Glutamatergic neuron (in vitro differentiated cells): ENCODE measurements around the gene LDHD. TPM values are rescaled to one million over a fixed set of nuclear protein-coding genes. Genes with fewer than 3 reads are reported as not detected.
A peak's percentile ranks its signal among the peaks of the same experiment; 100 is the strongest.

ENCODE experiments used
- DNase-seq: peaks from one replicate; pipeline ENCODE4 v3.0.0; 2022
- H3K27ac Mint-ChIP-seq: one replicate; pipeline ENCODE4 v1.8.0; 2020; ENCODE audit warnings: mild to moderate bottlenecking, mixed read lengths, inconsistent platforms; ENCODE audit not compliant: unreplicated experiment
- H3K27me3 Mint-ChIP-seq: one replicate; pipeline ENCODE4 v1.8.0; 2020; ENCODE audit warnings: mild to moderate bottlenecking, moderate library complexity, mixed read lengths, inconsistent platforms; ENCODE audit not compliant: unreplicated experiment
- H3K36me3 Mint-ChIP-seq: one replicate; pipeline ENCODE4 v1.8.0; 2020; ENCODE audit warnings: mild to moderate bottlenecking, mixed read lengths, inconsistent platforms; ENCODE audit not compliant: unreplicated experiment
- H3K4me1 Mint-ChIP-seq: one replicate; pipeline ENCODE4 v1.8.0; 2020; ENCODE audit warnings: mild to moderate bottlenecking, low read depth, mixed read lengths, inconsistent platforms; ENCODE audit not compliant: unreplicated experiment
- H3K4me3 Mint-ChIP-seq: one replicate; pipeline ENCODE4 v1.8.0; 2020; ENCODE audit warnings: mild to moderate bottlenecking, mixed read lengths, inconsistent platforms; ENCODE audit not compliant: unreplicated experiment
- H3K9me3 Mint-ChIP-seq: one replicate; pipeline ENCODE4 v1.8.0; 2020; ENCODE audit warnings: mild to moderate bottlenecking, moderate library complexity, mixed read lengths, inconsistent platforms; ENCODE audit not compliant: unreplicated experiment
- CTCF ChIP-seq: fragments of 200-600 bp; sonication (generic); IDR thresholded peaks from one replicate; pipeline ENCODE4 v1.5.0; 2021; ENCODE audit not compliant: partially characterized antibody, unreplicated experiment
- total RNA-seq: library from RNA; stranded (reverse); fragmentation: NEBNext Ultra II Directional; extraction: Animal tissue kit (Norgen Biotek cat#: 25700); gene quantifications from one replicate; pipeline ENCODE4 v1.2.1, GENCODE V29; 2021; ENCODE audit not compliant: unreplicated experiment

Gene LDHD
- total RNA-seq, 1 donor from 2014 or later: not detected

- Mint-ChIP-seq H3K27ac (no peak overlapping the region), H3K9me3 (peaks cover 3% of the 10 kb centered on the region), H3K4me1 (peaks cover 26% of the 10 kb centered on the region), H3K4me3 (peak overlapping the region; percentile 44), H3K27me3 (peaks cover under 1% of the 10 kb centered on the region), H3K36me3 (peaks cover 4% of the 10 kb centered on the region)
- DNase-seq: no peak
- TF ChIP-seq CTCF: no peak
Measured at GRCh38 chr16:75073545-75074303, 42.9 kb downstream of the LDHD start.

DNA sequence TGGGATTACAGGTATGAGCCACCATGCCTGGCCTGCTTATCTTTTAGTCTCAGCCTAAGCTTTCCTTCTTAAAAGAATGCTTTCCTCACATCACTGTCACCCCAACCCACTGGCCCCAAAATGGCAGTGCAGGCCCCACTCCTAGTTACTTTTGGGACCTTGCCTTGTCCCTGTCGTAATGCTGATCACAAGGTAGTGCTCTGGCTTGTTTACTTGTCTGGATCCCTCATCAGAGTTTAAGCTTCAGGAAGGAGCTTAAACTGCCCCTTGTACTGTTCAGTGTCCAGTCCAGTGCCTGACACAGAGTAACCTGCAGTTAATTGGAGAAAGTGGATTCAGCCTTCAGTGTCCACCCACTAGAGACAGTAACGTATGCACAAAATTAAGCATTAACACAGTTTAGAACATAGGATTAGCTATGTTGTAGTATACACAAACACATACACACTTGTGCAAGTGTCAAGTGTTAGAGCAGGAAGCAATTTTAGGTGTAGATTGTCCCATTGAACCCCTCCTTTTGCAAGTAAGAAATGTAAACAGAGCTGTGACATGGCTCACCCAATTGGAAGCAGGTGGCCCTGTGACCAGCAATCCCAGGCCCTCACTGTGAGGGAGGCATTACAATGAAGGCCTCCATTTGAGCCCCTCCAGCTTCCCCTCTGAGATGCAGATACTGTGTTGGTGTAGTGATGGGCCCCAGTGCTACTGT is 44.2 kb downstream of the LDHD start:
- Mint-ChIP-seq H3K9me3 (peaks cover 3% of the 10 kb centered on the region), H3K36me3 (peaks cover 4% of the 10 kb centered on the region), H3K4me3 (no peak overlapping the region), H3K27ac (no peak overlapping the region), H3K4me1 (peaks cover 28% of the 10 kb centered on the region), H3K27me3 (peaks cover 2% of the 10 kb centered on the region)
- no peak for TF ChIP-seq CTCF
- DNase-seq: no peak

GRCh38 chr16:75071621-75072020 is 45.0 kb downstream of the LDHD start:
- no peak overlapping the region for H3K27ac Mint-ChIP-seq
- peaks cover 2% of the 10 kb centered on the region for H3K27me3 Mint-ChIP-seq
- no peak for DNase-seq
- peaks cover 1% of the 10 kb centered on the region for H3K36me3 Mint-ChIP-seq
- H3K4me1 Mint-ChIP-seq: peaks cover 28% of the 10 kb centered on the region
- H3K9me3 Mint-ChIP-seq: peaks cover 3% of the 10 kb centered on the region
- TF ChIP-seq CTCF: no peak
- H3K4me3 Mint-ChIP-seq: no peak overlapping the region

- peak; percentile 38 for DNase-seq
- Mint-ChIP-seq H3K36me3 (no peaks in the 10 kb centered on the region), H3K4me3 (peak overlapping the region; percentile 10), H3K9me3 (peaks cover 3% of the 10 kb centered on the region), H3K4me1 (peaks cover 28% of the 10 kb centered on the region), H3K27me3 (peaks cover 2% of the 10 kb centered on the region), H3K27ac (peak overlapping the region; percentile 63)
- TF ChIP-seq CTCF: no peak
Measured at GRCh38 chr16:75070012-75070841, 46.4 kb downstream of the LDHD start.
